Smooth muscle cell (in vitro differentiated cells): ENCODE measurements around the gene UBE2L3. TPM values are rescaled to one million over a fixed set of nuclear protein-coding genes. Genes with fewer than 3 reads are reported as not detected.
"Not testable (repeated sequence)": the region's sequence is repeated elsewhere in the genome, so short reads cannot be mapped to it uniquely, and the experiment has no call there.

Source experiments
- DNase-seq: peaks from one replicate; lab custom pipeline; 2025; ENCODE audit not compliant: unreplicated experiment; lab: John Stamatoyannopoulos, UW
- H2AFZ ChIP-seq: fragments of 200-600 bp; sonication (generic); 2 replicates; pipeline ENCODE4 v1.6.0; 2016; ENCODE audit warnings: antibody characterized with exemption, low read depth, mild to moderate bottlenecking
- H3F3A ChIP-seq: fragments of 200-600 bp; sonication (generic); 2 replicates; pipeline ENCODE4 v1.6.0; 2017; ENCODE audit warnings: antibody characterized with exemption, low read depth
- H3K27ac ChIP-seq: fragments of 200-600 bp; sonication (generic); 2 replicates; pipeline ENCODE4 v1.5.1; 2016; ENCODE audit warnings: low read depth, mild to moderate bottlenecking
- H3K27me3 ChIP-seq: fragments of 200-600 bp; sonication (generic); 2 replicates; pipeline ENCODE4 v1.6.1; 2016; ENCODE audit warnings: low read depth, mild to moderate bottlenecking
- H3K36me3 ChIP-seq: fragments of 200-600 bp; sonication (generic); 2 replicates; pipeline ENCODE4 v1.5.1; 2016; ENCODE audit warnings: low read depth
- H3K4me1 ChIP-seq: fragments of 200-600 bp; sonication (generic); 2 replicates; pipeline ENCODE4 v1.5.1; 2016; ENCODE audit warnings: low read depth
- H3K4me2 ChIP-seq: fragments of 200-600 bp; sonication (generic); 2 replicates; pipeline ENCODE4 v1.6.0; 2016; ENCODE audit warnings: mild to moderate bottlenecking
- H3K4me3 ChIP-seq: fragments of 200-600 bp; sonication (generic); 2 replicates; pipeline ENCODE4 v1.5.1; 2016; ENCODE audit warnings: mild to moderate bottlenecking
- H3K79me2 ChIP-seq: fragments of 200-600 bp; sonication (generic); 2 replicates; pipeline ENCODE4 v1.6.0; 2016; ENCODE audit warnings: low read depth, mild to moderate bottlenecking
- H3K9ac ChIP-seq: fragments of 200-600 bp; sonication (generic); 2 replicates; pipeline ENCODE4 v1.6.0; 2016; ENCODE audit warnings: low read depth
- H3K9me3 ChIP-seq: fragments of 200-600 bp; sonication (generic); replicated peaks from 2 replicates; pipeline ENCODE4 v1.5.1; 2016; ENCODE audit warnings: low read depth
- H4K20me1 ChIP-seq: fragments of 200-600 bp; sonication (generic); 2 replicates; pipeline ENCODE4 v1.6.0; 2016; ENCODE audit warnings: low read depth
- WGBS: methylation state at CpG from one replicate; pipeline ENCODE4 v1.1.7; 2016; ENCODE audit warnings: low lambda C conversion rate; 5-methylcytosine and 5-hydroxymethylcytosine counted together
- polyA plus RNA-seq: library from polyadenylated mRNA; unstranded; fragments of >200 nt; fragmentation: Nextera tagmentation; extraction: Ambion mirVana; gene quantifications from 2 replicates; pipeline ENCODE4 v1.2.1, GENCODE V29; 2016
- total RNA-seq: library from RNA; depleted of rRNA; stranded (reverse); fragments of >200 nt; gene quantifications from 2 replicates; pipeline ENCODE4 v1.2.3, GENCODE V29; 2014

Gene UBE2L3
- total and polyA plus RNA-seq, 2 experiments from 2014 or later: 65.4 to 89.3 TPM

DNA sequence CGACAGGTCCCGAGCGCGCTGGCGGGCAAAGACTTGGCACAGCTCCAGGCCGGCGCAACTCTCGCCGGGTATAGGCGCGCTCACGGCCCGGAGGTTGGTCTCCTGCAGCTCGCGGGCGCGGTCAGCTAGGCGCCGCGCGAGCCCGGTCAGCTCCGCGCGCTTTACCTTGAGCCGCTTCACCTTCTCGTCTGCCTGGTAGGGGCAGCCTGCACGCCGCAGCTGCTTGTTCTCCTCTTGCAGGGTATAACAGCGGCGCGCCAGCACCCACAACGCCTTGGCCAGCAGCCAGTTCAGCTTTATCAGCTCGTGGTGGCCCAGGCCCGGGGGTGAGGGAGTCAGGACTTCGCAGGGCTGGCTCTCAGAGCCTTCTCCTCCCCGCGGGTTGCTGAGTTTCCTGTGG is 18.0 kb upstream of the UBE2L3 start:
- no CpG with 5 or more reads among the region's 38 CpGs for WGBS
- H3K79me2 ChIP-seq, H3K27ac ChIP-seq, H3K27me3 ChIP-seq, H4K20me1 ChIP-seq, H3F3A ChIP-seq, H3K9ac ChIP-seq, H3K36me3 ChIP-seq, H2AFZ ChIP-seq, H3K4me2 ChIP-seq, H3K9me3 ChIP-seq, H3K4me1 ChIP-seq, H3K4me3 ChIP-seq, DNase-seq: not testable (repeated sequence)

DNA sequence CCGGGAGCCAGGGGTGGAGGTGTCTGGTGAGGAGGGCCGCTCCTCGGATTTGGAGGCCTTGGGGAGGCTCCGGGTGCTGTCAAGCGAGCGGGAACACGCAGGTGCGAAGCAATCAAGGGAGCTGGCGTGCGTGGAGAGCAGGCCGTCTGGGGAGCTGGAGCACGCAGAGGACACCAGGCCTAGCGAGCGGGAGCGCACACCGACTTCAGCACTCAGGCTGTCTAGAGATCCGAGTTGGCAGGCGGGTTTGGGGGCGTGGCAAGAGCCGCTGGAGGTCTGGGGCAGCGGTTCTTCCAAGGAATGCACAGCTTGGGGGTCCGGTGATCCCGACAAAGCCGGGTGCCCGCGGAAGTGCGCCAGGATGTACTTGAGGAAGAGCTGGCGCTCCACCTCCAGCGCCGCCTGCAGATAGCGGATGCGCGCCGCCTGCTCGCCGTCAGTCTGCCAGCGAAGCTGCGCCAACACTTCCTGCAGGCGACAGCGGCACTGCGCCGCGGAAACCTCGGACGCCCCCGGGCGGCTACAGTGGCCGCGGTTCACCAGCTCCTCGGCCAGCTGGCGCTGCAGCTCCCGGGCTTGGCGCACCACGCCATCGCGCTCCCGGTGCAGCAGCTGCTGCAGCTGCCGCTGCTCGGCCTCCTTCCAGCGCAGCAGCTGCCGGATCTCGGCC is 17.4 kb upstream of the UBE2L3 start:
- not testable (repeated sequence) for H4K20me1 ChIP-seq, H3K4me1 ChIP-seq, H3F3A ChIP-seq, H2AFZ ChIP-seq, H3K9ac ChIP-seq, DNase-seq, H3K27me3 ChIP-seq, H3K4me3 ChIP-seq, H3K79me2 ChIP-seq, H3K36me3 ChIP-seq, H3K9me3 ChIP-seq, H3K27ac ChIP-seq, H3K4me2 ChIP-seq
- no CpG with 5 or more reads among the region's 62 CpGs for WGBS

DNA sequence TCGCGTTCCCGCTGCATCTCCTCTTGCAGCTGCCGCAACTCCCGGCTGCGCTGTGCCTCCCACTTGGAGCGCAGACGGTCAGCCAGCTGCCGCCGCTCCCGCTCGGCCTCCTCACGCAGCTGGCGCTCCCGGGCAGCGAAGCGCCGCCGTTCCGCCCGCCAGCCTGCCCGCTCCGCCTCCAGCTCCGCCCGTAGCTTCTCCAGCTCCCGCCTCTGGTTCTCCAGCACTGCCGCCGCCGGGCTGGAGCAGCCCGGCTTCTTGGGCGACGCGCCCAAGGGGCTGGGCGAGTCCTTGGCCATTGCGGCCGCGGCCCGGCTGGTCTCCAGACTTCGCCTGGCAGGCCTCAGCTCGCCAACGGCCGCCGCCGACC is 16.9 kb upstream of the UBE2L3 start:
- not testable (repeated sequence) for H3F3A ChIP-seq, H3K9ac ChIP-seq, H3K36me3 ChIP-seq, H3K27me3 ChIP-seq, H2AFZ ChIP-seq, H4K20me1 ChIP-seq, H3K4me1 ChIP-seq, H3K27ac ChIP-seq, H3K4me3 ChIP-seq, H3K9me3 ChIP-seq, H3K79me2 ChIP-seq, DNase-seq, H3K4me2 ChIP-seq
- WGBS: no CpG with 5 or more reads among the region's 44 CpGs

DNA sequence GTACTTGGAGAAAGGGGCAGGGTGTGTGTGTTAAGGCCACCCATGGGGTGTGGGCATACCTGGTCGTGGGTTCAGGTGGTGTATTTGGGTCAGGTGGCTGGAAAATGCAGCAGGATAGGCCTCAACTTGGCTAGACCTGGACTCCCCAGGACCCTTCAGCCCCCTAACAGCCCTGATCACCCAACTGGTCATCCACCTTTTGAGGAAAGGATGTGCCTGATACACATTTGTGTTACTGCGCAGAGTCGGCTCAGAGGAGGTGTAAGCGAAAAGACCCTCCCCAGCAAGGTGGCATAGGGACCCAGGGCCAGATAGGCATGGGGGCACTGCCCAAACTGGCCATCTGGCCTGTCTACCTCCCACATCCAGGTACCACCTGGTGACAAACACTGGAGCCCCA is 16.2 kb upstream of the UBE2L3 start, which contains the start of gene RIMBP3C:
RIMBP3C (minus strand) TSS at position 101 of the 400 bp plus-strand sequence. CDS start 485 bp downstream, outside the sequence.
- not testable (repeated sequence) for H3K79me2 ChIP-seq, H4K20me1 ChIP-seq, H3K4me2 ChIP-seq, H2AFZ ChIP-seq, H3F3A ChIP-seq, H3K9ac ChIP-seq, H3K9me3 ChIP-seq, H3K27me3 ChIP-seq, H3K27ac ChIP-seq, H3K36me3 ChIP-seq, H3K4me1 ChIP-seq, DNase-seq, H3K4me3 ChIP-seq
- WGBS: no CpG with 5 or more reads among the region's 4 CpGs

DNA sequence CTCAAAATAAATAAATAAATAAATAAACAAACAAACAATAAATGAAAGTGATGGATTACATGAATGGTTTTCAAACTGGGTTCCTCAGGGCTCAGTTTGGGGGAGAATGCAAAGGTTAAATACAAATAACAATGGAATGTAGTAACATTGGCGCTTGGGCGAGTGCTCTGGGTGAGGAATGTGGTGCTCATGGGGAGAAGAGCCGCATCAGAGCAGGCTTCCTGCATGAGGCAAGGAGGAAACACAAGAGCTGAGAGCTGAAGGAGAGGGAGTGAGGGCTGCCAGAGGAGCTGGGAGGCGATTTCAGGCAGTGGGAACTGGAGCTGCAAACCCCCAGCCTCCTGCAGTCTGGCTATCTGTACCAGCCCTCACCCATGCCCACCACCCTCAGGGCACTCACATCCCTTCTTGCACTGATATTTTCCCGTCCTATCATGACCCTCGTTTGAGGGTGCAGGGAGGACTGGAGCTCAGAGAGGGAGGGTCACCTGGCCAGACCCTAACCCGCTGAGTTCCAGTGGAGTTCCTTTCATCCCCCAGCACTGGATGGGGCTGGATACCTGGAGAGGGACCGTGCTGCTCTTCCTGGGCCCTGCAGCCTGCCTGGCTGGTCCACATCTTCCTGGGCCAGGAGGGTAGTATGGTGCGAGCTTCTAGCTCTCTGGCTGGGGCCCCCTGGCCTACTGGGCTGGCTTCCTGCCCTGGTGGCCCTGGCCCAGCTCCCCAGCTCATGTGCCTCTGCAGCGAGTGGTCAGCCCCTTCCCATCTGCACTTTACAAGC is 8.0 kb upstream of the UBE2L3 start:
- H3K27ac ChIP-seq, H2AFZ ChIP-seq, H3K4me1 ChIP-seq, H4K20me1 ChIP-seq, H3K9me3 ChIP-seq, H3K4me3 ChIP-seq, H3K9ac ChIP-seq, H3K36me3 ChIP-seq, H3K27me3 ChIP-seq, H3K4me2 ChIP-seq, DNase-seq, H3F3A ChIP-seq, H3K79me2 ChIP-seq: not testable (repeated sequence)
- 73% methylated on average over 8 of the region's 10 CpGs for WGBS

DNA sequence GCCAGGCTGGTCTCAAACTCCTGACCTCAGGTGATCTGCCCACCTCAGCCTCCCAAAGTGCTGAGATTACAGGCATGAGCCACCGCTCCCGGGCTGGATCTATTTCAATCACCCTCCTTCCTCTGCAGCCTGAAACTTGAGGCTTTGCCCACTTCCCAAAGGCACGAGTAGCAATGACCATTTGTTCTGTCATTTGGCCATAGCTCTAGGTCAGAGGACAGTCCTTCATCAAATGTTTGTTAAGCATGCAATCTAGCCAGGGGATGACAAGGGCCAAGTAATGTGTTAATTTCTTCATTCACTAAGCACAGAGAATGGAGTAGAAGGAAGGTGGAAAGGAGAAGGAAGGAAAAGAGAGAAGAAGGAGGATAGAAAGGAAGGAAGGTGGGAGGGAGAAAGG is 6.9 kb upstream of the UBE2L3 start:
- not testable (repeated sequence) for H3K79me2 ChIP-seq, H3K27ac ChIP-seq, H3K27me3 ChIP-seq, H4K20me1 ChIP-seq, H3K9ac ChIP-seq, H3K9me3 ChIP-seq, H3K4me3 ChIP-seq, H3K36me3 ChIP-seq, DNase-seq, H3K4me2 ChIP-seq, H3K4me1 ChIP-seq, H3F3A ChIP-seq, H2AFZ ChIP-seq
- 81% methylated on average over 1 of the region's 3 CpGs for WGBS
